CD14-positive monocyte (primary cell): Measurements from ENCODE around the gene ORAI2. TPM values are rescaled to one million over a fixed set of nuclear protein-coding genes. Genes with fewer than 3 reads are reported as not detected.
"Not testable (repeated sequence)": the region's sequence is repeated elsewhere in the genome, so short reads cannot be mapped to it uniquely, and the experiment has no call there.

ENCODE experiments used
- DNase-seq, 3 donors: peaks; one replicate each; pipeline ENCODE4 v3.0.0-alpha.2; 2011 to 2022
- H2AFZ ChIP-seq: 2 replicates; pipeline ENCODE4 v1.6.0; 2012; ENCODE audit warnings: mild to moderate bottlenecking, low read depth, low read length, inconsistent platforms; ENCODE audit not compliant: insufficient read depth, poor library complexity, severe bottlenecking
- H3K27ac ChIP-seq, 2 donors: 1 replicate in 1 of 2; 2 replicates in 1 of 2; pipeline ENCODE4 v1.5.1; 2012 to 2013; ENCODE audit warnings: low read length in 2 of 2, control low read depth in 1 of 2, inconsistent platforms in 1 of 2, low read depth in 1 of 2, mild to moderate bottlenecking in 1 of 2
- H3K27me3 ChIP-seq, 2 donors: one replicate each; pipeline versions ENCODE4 v1.6.0 to v1.6.1; 2011 to 2013; ENCODE audit warnings: low read length in 2 of 2; ENCODE audit not compliant: control insufficient read depth in 2 of 2, insufficient read depth in 2 of 2
- H3K36me3 ChIP-seq, 2 donors: replicated peaks in 1 of 2; 1 replicate in 1 of 2; 2 replicates in 1 of 2; pipeline versions ENCODE4 v1.5.1 to v1.6.1; 2012 to 2013; ENCODE audit warnings: low read length in 2 of 2, control low read depth in 1 of 2, inconsistent platforms in 1 of 2, mild to moderate bottlenecking in 1 of 2; ENCODE audit not compliant: insufficient read depth in 2 of 2, control insufficient read depth in 1 of 2
- H3K4me1 ChIP-seq, 2 donors: 1 replicate in 1 of 2; 2 replicates in 1 of 2; pipeline versions ENCODE4 v1.5.1 to v1.6.1; 2012 to 2013; ENCODE audit warnings: low read length in 2 of 2, control low read depth in 1 of 2, inconsistent platforms in 1 of 2, mild to moderate bottlenecking in 1 of 2, moderate library complexity in 1 of 2; ENCODE audit not compliant: insufficient read depth in 2 of 2, control insufficient read depth in 1 of 2
- H3K4me2 ChIP-seq: replicated peaks from 2 replicates; pipeline ENCODE3; 2012; ENCODE audit warnings: low read length, moderate library complexity, mild to moderate bottlenecking; ENCODE audit not compliant: poor library complexity, severe bottlenecking; ENCODE audit errors: extremely low read depth
- H3K4me3 ChIP-seq, 3 experiments: fragments of 200-600 bp in 1 of 3; sonication (generic) in 1 of 3; replicated peaks in 1 of 3; 1 replicate in 2 of 3; 2 replicates in 1 of 3; pipeline ENCODE4 v1.5.1; 2011 to 2013; ENCODE audit warnings: low read length in 3 of 3, mild to moderate bottlenecking in 3 of 3, control low read depth in 2 of 3, low read depth in 2 of 3, inconsistent platforms in 1 of 3, moderate library complexity in 1 of 3
- H3K79me2 ChIP-seq: 2 replicates; pipeline ENCODE4 v1.6.0; 2012; ENCODE audit warnings: mild to moderate bottlenecking, control low read depth, inconsistent platforms, low read length, moderate library complexity; ENCODE audit not compliant: insufficient read depth
- H3K9ac ChIP-seq: 2 replicates; pipeline ENCODE4 v1.6.0; 2017; ENCODE audit warnings: low read length, mild to moderate bottlenecking; ENCODE audit not compliant: insufficient read depth, poor library complexity, severe bottlenecking
- H3K9me3 ChIP-seq, 2 donors: replicated peaks in 1 of 2; 1 replicate in 1 of 2; 2 replicates in 1 of 2; pipeline versions ENCODE4 v1.5.1 to v1.6.1; 2012 to 2013; ENCODE audit warnings: low read length in 2 of 2, control low read depth in 1 of 2; ENCODE audit not compliant: control insufficient read depth in 1 of 2, insufficient read depth in 1 of 2
- H4K20me1 ChIP-seq: 2 replicates; pipeline ENCODE4 v1.6.0; 2012; ENCODE audit warnings: mild to moderate bottlenecking, low read length, control low read depth, moderate library complexity; ENCODE audit not compliant: insufficient read depth
- H3K27ac Mint-ChIP-seq, 7 donors: one replicate each; pipeline ENCODE4 v1.8.0; 2020; ENCODE audit warnings: mild to moderate bottlenecking in 7 of 7, mixed read lengths in 7 of 7, moderate library complexity in 6 of 7, inconsistent platforms in 2 of 7
- H3K27me3 Mint-ChIP-seq, 3 donors: one replicate each; pipeline ENCODE4 v1.8.0; 2021 to 2022; ENCODE audit warnings: low read depth in 3 of 3, mild to moderate bottlenecking in 3 of 3, mixed read lengths in 3 of 3, moderate library complexity in 3 of 3, inconsistent platforms in 1 of 3
- H3K36me3 Mint-ChIP-seq, 2 donors: one replicate each; pipeline ENCODE4 v1.8.0; 2020; ENCODE audit warnings: mixed read lengths in 2 of 2, inconsistent platforms in 1 of 2, mild to moderate bottlenecking in 1 of 2
- H3K4me1 Mint-ChIP-seq: one replicate; pipeline ENCODE4 v1.8.0; 2020; ENCODE audit warnings: mild to moderate bottlenecking, mixed read lengths
- H3K4me3 Mint-ChIP-seq, 2 donors: one replicate each; pipeline ENCODE4 v1.8.0; 2020; ENCODE audit warnings: mild to moderate bottlenecking in 2 of 2, mixed read lengths in 2 of 2, moderate library complexity in 1 of 2
- H3K9me3 Mint-ChIP-seq, 7 donors: one replicate each; pipeline ENCODE4 v1.8.0; 2020 to 2022; ENCODE audit warnings: mixed read lengths in 7 of 7, mild to moderate bottlenecking in 6 of 7, moderate library complexity in 6 of 7, inconsistent platforms in 2 of 7
- WGBS: methylation state at CpG from one replicate; pipeline ENCODE4 v1.1.5; 2013; ENCODE audit warnings: missing lambda C conversion rate; ENCODE audit not compliant: insufficient coverage; 5-methylcytosine and 5-hydroxymethylcytosine counted together
- intact Hi-C, 2 donors: fragments of 100-400 bp; cut with micrococcal nuclease; formaldehyde crosslinking; loops; one replicate each; pipeline versions ENCODE4 v1.15.0 to v1.15.1; 2023
- polyA plus RNA-seq, 3 donors: library from polyadenylated mRNA; depleted of rRNA in 1 of 3; unstranded in 2 of 3; stranded (reverse) in 1 of 3; fragments of 300-500 nt in 2 of 3; fragments of >200 nt in 1 of 3; fragmentation: Illumina TruSeq in 2 of 3; gene quantifications; 1 replicate in 2 of 3; 2 replicates in 1 of 3; pipeline ENCODE4 v1.2.3, GENCODE V29; 2012 to 2021
- TF ChIP-seq, protein P1 (sequence below): fragments of 200-600 bp; IDR thresholded peaks from one replicate; pipeline ENCODE4 v1.8.0; 2022; ENCODE audit warnings: antibody characterized with exemption, mild to moderate bottlenecking

ORAI2 gene
- polyA plus RNA-seq, 3 donors, result 27.5 to 50.0 (median 38.2) TPM

DNA sequence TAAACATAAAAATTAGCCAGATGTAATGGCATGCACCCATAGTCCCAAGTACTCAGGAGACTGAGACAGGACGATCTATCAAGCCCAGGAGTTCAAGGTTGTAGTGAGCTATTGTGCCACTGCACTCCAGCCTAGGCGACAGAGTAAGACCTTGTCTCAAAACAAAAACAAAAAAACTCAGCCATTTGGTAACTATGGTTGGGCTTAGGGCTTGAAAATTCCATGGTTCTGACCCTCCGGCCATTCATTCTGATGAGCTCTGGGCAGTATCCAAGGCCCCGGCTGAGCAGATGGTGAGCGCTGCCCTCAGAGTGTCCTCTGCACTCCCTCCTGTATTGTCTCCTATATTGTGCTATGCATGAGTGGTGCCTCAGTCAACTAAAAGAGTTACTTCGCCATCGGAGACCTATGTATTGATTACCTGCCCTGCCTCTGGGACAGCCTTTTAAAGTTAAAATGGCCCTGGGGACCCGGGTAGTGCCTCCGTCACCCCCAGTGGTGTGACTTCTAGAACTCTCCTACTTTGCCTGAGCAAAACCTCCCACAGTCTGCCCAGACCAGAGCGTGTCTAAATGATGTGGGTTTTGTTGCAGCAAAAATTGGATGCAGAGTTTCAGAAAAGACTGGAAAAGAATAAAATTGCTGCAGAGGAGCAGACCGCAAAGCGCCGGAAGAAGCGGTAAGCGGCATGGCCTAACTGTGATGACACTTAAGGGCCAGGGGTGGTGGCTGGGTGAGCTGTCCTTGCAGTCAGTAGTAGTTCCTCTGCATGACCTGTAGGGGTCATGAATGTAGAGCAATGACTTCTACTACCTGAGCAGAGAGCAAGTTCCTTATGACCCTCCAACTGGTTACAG lies 29.1 kb upstream of the ORAI2 start:
- TF ChIP-seq, protein P1, sequence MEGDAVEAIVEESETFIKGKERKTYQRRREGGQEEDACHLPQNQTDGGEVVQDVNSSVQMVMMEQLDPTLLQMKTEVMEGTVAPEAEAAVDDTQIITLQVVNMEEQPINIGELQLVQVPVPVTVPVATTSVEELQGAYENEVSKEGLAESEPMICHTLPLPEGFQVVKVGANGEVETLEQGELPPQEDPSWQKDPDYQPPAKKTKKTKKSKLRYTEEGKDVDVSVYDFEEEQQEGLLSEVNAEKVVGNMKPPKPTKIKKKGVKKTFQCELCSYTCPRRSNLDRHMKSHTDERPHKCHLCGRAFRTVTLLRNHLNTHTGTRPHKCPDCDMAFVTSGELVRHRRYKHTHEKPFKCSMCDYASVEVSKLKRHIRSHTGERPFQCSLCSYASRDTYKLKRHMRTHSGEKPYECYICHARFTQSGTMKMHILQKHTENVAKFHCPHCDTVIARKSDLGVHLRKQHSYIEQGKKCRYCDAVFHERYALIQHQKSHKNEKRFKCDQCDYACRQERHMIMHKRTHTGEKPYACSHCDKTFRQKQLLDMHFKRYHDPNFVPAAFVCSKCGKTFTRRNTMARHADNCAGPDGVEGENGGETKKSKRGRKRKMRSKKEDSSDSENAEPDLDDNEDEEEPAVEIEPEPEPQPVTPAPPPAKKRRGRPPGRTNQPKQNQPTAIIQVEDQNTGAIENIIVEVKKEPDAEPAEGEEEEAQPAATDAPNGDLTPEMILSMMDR, result peak; percentile 84
- Histone ChIP-seq H3K36me3 (peaks cover 64 to 98% of the 10 kb centered on the region in 2 donors), H2AFZ (no peak overlapping the region), H3K27me3 (no peaks in the 10 kb centered on the region), H3K4me3 (no peak overlapping the region), H3K79me2 (no peaks in the 10 kb centered on the region), H4K20me1 (peaks cover 9% of the 10 kb centered on the region), H3K4me1 (peaks cover 0 to 3% of the 10 kb centered on the region in 2 donors), H3K9me3 (no peaks in the 10 kb centered on the region), H3K9ac (no peak overlapping the region), H3K4me2 (no peak overlapping the region), H3K27ac (no peak overlapping the region)
- Mint-ChIP-seq H3K9me3 (no peaks in the 10 kb centered on the region), H3K4me1 (peaks cover 4% of the 10 kb centered on the region), H3K36me3 (peaks cover 77 to 96% of the 10 kb centered on the region in 2 donors), H3K27ac (peak overlapping the region in 3 of 7 donors; percentile 1 to 76 (median 26)), H3K4me3 (no peak overlapping the region), H3K27me3 (no peaks in the 10 kb centered on the region)
- WGBS, result 76% methylated on average over 7 of the region's 15 CpGs
- intact Hi-C loops, result no loop called here
- DNase-seq, result peak; percentile 65 to 80 (median 79)

DNA sequence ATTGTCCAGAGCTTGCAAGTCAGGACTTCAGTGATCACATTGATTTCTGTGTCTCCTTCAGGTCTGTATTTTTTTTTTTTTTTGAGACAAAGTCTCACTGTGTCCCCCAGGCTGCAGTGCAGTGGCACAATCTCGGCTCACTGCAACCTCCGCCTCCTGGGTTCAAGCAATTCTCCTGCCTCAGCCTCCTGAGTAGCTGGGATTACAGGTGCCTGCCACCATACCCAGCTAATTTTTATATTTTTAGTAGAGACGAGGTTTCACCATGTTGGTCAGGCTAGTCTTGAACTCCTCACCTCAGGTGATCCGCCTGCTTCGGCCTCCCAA lies 28.6 kb upstream of the ORAI2 start:
- H3K27me3 ChIP-seq, H3K79me2 ChIP-seq, H3K4me3 ChIP-seq, H3K9ac ChIP-seq, H4K20me1 ChIP-seq, H3K4me3 Mint-ChIP-seq, H2AFZ ChIP-seq, H3K27ac ChIP-seq, H3K4me1 ChIP-seq, H3K27ac Mint-ChIP-seq, H3K27me3 Mint-ChIP-seq, H3K4me2 ChIP-seq, H3K9me3 Mint-ChIP-seq, H3K9me3 ChIP-seq, DNase-seq, intact Hi-C loops, H3K4me1 Mint-ChIP-seq: not testable (repeated sequence)
- TF ChIP-seq, protein P1, result peak; percentile 53
- peaks cover 64 to 98% of the 10 kb centered on the region in 2 donors for H3K36me3 ChIP-seq
- peaks cover 75 to 96% of the 10 kb centered on the region in 2 donors for H3K36me3 Mint-ChIP-seq
- 95% methylated on average over 3 of the region's 5 CpGs for WGBS
